GM18505 (cell line): ENCODE measurements around the gene TNRC6C.

ENCODE experiments used
- ATAC-seq: cut with Tn5 transposase; IDR thresholded peaks from one replicate; pipeline ENCODE4 v1.9.1; 2021; ENCODE audit not compliant: unreplicated experiment
- POLR2A ChIP-seq: IDR thresholded peaks from 4 replicates; pipeline ENCODE4 v1.6.1; 2011; ENCODE audit warnings: borderline replicate concordance; ENCODE audit not compliant: insufficient read depth, insufficient read length; ENCODE audit errors: extremely low read depth

TNRC6C gene

GRCh38 chr17:78020717-78021108, 62.2 kb downstream of the TNRC6C start:
- ATAC-seq = no peak
- no peak for TF ChIP-seq POLR2A

GRCh38 chr17:78022425-78022824, 63.9 kb downstream of the TNRC6C start:
- no peak for TF ChIP-seq POLR2A
- ATAC-seq = no peak

DNA sequence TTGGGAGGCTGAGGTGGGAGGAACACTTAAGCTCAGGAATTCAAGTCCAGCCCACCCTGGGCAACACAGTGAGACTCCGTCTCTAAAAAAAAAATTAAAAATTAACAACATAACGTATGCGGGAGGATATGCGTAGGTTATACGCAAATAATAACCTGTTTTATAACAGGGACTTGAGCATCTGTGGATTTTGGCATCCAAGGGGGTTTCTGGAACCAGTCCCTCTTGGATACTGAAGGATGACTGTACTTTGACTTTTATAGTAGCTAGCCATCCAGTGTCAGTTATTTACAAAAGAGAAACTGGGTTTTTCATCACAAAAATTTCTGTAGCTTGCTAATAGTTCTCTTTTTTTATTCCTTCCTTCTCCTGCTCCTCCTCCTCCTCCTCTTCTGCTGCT, 64.5 kb downstream of the TNRC6C start:
- ATAC-seq = no peak
- no peak for TF ChIP-seq POLR2A

DNA sequence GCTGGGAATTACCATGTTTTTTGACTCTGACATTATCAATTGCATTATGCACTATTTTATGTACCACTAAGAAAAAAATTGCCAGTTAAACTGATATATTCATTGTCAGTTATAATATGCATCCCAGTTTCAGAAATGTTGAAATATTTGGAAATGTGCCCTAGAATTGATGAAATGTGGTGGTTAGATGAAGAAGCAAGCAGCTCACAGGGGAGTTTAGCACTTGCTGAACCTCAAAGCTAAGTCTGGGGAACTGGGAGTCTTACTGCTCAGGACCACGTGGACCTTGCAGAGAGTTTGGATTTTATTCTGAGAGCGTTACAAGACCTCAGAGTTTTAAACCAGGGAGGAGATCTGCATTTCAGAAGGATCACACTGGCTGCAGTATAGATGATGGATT, 67.9 kb downstream of the TNRC6C start:
- TF ChIP-seq POLR2A = no peak
- ATAC-seq = no peak

- no peak for ATAC-seq
- TF ChIP-seq POLR2A = no peak
These were observed 68.6 kb downstream of the TNRC6C start for GRCh38 chr17:78027121-78027520.

DNA sequence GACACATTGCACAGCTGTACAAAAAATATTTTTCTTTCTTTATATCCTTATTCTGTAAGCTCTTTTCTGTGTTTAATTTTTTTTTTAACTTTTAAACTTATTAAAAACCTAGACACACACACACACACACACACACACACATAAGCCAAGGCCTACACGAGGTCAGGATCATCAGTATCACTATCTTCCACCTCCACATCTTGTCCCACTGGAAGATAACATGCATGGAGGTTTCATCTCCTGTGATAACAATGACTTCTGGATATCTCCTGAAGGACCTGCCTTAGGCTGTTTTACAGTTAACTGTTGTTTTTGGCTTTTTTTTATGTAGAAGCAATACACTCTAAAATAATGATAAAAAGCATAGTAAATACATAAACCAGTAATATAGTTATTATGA, 71.2 kb downstream of the TNRC6C start:
- ATAC-seq = no peak
- no peak for TF ChIP-seq POLR2A

DNA sequence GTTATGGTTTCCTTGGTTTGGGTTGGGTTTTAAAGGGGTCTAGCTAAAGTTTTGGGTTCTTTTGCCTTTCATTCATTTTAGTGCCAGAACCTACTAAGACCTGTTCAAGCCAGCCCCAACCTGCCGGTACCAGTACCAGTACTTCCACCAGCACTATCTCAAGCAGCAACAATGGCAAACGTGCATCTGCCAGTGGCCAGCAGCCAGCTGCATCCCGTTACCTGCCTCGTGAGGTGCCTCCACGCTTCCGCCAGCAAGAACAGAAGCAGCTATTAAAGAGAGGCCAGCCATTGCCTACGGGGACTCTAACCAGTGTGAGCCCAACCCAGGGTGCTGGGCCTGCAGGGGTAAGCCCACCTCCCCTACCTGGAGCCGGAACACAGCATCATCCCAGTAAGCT, 72.9 kb downstream of the TNRC6C start:
- no peak for ATAC-seq
- TF ChIP-seq POLR2A = no peak

- no peak for TF ChIP-seq POLR2A
- no peak for ATAC-seq
These were observed 73.7 kb downstream of the TNRC6C start for GRCh38 chr17:78032166-78032565.

DNA sequence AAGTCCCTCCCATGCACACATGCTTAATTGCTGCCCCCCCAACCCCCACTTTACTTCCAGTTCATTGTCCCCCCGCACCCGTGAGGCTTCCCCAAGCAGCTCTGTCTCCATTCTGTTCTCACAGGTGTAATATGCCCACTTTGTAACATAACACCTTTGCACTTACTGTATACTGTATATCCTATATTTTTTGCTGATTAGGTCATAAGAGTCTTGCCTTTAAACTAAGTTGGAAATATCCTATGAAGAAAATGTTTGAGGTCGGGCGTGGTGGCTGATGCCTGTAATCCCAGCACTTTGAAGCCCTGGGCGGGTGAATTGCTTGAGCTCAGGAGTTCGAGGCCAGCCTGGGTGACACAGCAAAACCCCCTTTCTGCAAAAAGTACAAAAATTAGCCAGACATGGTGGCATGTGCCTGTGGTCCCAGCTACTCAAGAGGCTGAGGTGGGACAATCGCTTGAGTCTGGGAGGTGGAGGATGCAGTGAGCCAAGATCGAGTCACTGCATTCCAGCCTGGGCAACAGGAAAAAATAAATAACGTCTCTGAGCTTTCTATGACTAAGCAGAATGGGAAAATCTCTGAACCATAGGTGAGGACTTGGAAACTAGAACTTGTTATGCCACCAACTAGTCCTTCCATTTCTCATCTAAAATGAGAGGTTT, 76.1 kb downstream of the TNRC6C start:
- no peak for TF ChIP-seq POLR2A
- no peak for ATAC-seq

- ATAC-seq = no peak
These were observed 78.8 kb downstream of the TNRC6C start for GRCh38 chr17:78037280-78037679.

DNA sequence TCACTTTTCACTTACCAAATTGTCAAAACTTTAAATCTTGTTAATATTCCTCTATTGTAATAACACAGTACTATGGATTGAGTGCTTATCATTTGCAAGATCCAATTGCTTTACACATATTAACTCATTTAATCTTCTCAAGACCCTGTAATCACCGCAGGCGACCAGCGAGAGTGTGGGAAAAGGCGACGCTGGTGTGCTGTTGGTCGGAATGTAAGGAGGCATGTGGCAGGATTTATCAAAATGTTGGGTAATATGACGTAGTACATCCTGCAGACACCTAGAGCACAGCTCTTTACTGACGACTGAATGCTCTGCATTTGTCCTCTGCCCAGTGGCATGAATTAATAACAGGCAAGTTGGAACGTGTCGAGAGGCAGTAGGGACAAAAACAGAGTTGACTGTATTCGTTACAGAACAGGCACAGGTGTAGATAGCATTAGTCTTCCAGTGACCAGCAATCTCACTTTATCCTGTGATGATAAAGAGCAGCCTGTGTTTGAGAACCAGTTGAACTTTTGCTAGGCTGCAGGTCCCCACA, 80.3 kb downstream of the TNRC6C start:
- ATAC-seq = no peak
- no peak for TF ChIP-seq POLR2A

More at GRCh38 chr17:78037280-78037679, 78.8 kb downstream of the TNRC6C start:
- TF ChIP-seq POLR2A = no peak

GRCh38 chr17:78039581-78039980, 81.1 kb downstream of the TNRC6C start:
- ATAC-seq = no peak
- no peak for TF ChIP-seq POLR2A

DNA sequence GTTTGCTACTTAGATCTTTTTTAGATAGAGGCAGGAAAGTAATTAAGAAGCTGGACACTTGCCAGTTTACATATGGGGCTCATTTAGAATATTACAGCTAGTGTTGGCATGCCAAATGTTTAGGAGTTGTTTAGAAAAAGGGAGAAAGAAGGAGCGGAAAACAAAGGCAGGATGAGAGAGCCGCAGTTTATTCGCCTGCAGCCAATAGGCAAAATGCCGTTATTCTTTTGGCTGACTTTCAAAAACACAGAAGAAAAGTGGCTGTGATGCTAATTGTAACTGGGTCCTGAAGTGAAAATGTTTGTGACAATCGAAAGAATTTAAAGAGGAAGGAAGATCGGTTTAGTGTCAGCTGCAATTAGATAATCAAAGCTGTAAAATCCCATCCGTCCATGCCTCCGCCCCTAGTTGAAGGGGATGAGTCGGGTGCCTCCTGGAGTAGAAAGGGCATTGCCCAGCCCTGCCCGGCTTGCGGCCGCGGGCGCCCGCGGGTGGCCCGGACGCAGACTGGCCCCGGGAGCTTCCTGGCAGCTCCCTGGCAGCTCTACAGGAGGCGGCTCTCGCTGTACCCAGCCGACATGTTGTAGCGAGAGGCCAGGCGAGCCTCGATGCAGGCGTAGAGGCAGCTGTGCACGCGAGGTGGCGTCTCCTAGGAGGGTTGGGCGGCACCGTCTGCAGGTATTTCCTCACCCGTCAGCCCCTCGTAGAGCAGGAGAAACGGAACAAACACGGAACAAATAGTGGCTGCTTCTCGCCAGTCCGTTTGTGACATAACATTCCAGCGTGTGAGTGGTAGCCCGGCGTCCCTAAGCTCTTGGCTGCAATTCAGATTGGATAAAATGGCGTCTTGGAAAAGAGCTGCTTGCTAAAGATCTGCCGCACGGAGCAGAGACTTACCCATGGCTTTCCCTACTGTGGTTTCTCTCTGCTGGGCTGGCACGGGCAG, 82.2 kb downstream of the TNRC6C start:
- ATAC-seq = no peak
- TF ChIP-seq POLR2A = no peak
